ENCODE data around the gene PSMG1.
"Not testable (repeated sequence)": the region's sequence is repeated elsewhere in the genome, so short reads cannot be mapped to it uniquely, and the experiment has no call there.

PSMG1 gene

DNA sequence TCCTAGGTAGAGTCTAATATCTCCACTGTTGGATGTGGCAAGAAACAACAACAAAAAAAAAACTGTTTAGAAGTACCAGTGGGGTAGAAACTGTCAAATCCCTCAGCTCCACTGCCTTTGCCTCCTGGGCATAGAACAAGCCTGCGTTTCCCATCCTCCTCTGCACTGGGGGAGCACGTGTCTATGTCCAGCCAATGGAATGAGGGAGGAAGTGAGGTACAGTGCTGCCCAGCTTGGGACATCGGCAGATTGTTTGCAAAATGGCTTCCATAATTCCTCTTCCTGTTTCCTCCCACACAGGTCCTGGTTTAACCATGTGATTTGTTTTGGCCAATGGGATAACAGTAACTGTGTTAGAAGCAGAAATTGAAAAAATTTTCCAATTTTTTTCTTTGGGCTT lies 39.1 kb downstream of the PSMG1 start:
- in situ Hi-C loops (cut with HindIII; ENCODE audit: low pct_unique_long_range_greater_than_20kb, low sequenced_read_pairs): no loop called here
- TF ChIP-seq JUND (IDR thresholded peaks at IDR 0.05; ENCODE audit: low read depth): no peak
- DNase-seq (ENCODE audit: low read depth in 1 of 2, low spot score in 1 of 2): peak in 1 of 2 experiments; percentile 10

DNA sequence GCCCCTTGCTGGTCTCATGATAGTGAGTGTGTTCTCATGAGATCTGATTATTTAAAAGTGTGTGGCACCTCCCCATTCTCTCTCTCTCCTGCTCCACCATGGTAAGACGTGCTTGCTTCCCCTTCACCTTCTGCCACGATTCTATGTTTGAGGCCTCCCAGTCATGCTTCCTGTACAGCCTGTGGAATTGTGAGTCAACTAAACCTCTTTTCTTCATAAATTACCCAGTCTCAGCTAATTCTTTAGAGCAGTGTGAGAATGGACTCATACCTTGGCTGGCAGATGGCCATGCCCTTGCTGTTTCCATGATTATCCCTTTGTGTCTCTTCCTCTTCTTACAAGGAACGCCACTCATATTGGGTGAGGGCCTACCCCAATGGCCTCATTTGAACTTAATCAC lies 40.3 kb downstream of the PSMG1 start:
- in situ Hi-C loops (cut with HindIII; ENCODE audit: low pct_unique_long_range_greater_than_20kb, low sequenced_read_pairs): no loop called here
- TF ChIP-seq JUND (IDR thresholded peaks at IDR 0.05; ENCODE audit: low read depth): no peak
- DNase-seq (ENCODE audit: low read depth in 1 of 2, low spot score in 1 of 2): no peak

DNA sequence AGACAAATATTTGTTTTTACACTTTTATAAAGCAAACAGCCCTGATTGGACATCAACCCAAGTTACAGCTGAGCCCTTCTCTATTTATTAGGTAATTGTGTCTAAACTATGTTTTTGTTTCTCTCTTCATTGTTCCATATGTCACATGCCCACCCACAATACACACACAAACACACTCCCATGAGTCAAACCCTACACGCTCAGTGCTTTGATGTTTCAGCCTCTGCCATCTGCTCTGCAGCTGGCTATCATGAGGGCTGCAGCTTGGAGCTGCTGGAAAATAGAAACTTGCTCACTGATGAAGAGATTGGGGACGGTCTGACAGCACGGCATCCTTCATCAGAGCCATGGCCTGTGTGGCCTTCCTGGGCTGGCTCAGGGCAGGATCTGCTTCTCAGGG lies 41.7 kb downstream of the PSMG1 start:
- in situ Hi-C loops (cut with HindIII; ENCODE audit: low pct_unique_long_range_greater_than_20kb, low sequenced_read_pairs): no loop called here
- no peak for TF ChIP-seq JUND (IDR thresholded peaks at IDR 0.05; ENCODE audit: low read depth)
- no peak for DNase-seq (ENCODE audit: low read depth in 1 of 2, low spot score in 1 of 2)

DNA sequence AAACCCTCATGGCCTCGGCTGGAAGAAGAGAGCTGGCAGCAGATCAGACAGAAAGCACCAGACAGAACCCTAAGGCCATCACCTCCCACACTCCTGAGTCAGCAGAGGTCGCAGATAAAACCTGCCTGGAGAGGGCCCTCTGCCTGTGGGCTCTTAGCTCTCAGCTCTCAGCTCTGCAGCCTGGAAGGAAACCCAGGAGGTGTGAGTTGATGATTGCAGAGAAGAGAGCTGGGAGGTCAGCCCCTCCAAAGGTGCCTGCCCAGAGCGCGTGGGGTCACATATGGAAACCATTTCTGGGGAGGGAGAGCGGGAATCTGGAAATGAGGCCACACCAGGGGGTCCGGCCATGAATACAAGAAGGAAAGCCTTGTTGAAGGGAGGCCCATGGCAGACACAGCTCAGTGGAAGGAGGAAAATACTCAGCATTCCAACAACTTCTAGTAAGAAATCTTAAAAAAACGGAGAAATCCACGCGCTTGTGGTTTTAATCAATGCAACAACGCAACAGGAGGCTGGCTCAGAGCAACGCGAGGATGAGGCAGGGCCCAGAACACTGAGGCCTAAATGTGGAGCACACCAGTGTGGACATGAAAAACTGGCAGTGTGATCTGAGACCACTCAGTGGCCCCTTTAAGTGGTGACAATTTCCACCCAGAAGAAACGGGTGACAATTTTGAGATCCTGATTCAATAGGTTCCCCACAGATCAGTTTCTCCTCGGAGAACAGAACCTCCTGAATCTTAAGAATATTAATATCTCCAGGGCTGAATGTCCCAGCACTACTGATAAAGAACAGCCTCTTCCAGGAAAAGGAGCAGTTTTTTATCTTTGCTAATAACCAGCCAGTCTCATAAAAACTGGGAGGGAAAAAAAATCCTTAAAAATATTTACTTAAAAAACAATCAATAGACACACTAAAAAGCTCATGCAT lies 45.7 kb downstream of the PSMG1 start:
- no peak for DNase-seq (ENCODE audit: low read depth in 1 of 2, low spot score in 1 of 2)
- in situ Hi-C loops (cut with HindIII; ENCODE audit: low pct_unique_long_range_greater_than_20kb, low sequenced_read_pairs): no loop called here
- TF ChIP-seq JUND (IDR thresholded peaks at IDR 0.05; ENCODE audit: low read depth): no peak

DNA sequence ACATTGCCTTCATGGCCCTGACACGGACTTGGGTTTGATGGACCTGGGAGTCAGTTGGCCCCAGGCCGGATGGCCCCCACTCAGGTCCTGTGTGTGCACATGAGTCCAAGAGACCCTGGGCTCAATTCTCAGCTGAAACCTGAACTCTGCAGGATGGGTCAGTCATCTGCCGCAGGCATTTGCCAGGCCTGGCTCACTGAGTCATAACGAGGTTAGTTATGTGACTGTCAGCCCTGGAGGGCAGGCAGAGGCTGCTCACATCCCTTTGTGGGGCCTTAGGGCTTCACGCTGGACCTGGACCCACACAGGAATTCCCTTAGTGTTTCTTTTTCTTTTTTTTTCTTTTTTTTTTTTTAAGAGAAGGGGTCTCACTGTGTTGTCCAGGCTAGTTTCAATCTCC lies 46.5 kb downstream of the PSMG1 start:
- no peak for TF ChIP-seq JUND (IDR thresholded peaks at IDR 0.05; ENCODE audit: low read depth)
- in situ Hi-C loops (cut with HindIII; ENCODE audit: low pct_unique_long_range_greater_than_20kb, low sequenced_read_pairs): no loop called here
- no peak for DNase-seq (ENCODE audit: low read depth in 1 of 2, low spot score in 1 of 2)

DNA sequence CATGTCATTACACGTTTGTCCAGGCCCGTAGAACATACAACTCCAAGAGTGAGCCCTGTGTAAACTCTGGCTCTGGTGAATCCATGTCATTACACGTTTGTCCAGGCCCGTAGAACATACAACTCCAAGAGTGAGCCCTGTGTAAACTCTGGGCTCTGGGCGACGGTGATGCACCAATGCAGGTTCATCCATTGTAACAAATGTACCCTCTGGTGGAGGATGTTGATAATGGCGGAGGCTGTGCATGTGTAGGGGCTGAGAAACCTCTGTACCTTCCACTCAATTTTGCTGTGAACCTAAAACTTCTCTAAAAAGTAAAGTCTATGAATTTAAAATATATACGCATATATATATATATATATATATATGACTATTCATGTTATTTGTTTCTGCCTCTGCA lies 47.1 kb downstream of the PSMG1 start:
- in situ Hi-C loops (cut with HindIII; ENCODE audit: low pct_unique_long_range_greater_than_20kb, low sequenced_read_pairs): not testable (repeated sequence)
- peak in 1 of 2 experiments; percentile 44 for DNase-seq (ENCODE audit: low read depth in 1 of 2, low spot score in 1 of 2)

DNA sequence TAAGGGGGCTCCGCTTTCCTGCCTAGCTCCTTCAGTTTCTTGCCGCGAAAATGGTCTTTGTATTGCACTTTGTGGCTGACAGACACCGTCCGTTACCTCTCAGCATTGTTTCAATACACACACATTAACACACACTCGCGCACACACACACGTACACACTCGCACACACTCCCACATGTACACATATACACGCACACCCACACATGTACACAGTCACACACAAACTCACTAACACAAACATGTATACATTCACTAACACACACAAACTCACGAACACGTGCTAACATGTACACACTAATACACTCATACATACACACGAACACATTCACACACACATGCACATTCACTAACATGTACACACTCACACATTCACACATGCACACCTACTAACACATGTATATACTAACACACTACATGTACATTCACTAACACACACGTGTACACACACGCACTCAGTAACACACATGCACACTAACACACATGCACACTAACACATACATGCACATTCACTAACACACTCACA lies 48.9 kb downstream of the PSMG1 start:
- TF ChIP-seq JUND (IDR thresholded peaks at IDR 0.05; ENCODE audit: low read depth): no peak
- in situ Hi-C loops (cut with HindIII; ENCODE audit: low pct_unique_long_range_greater_than_20kb, low sequenced_read_pairs): no loop called here

DNA sequence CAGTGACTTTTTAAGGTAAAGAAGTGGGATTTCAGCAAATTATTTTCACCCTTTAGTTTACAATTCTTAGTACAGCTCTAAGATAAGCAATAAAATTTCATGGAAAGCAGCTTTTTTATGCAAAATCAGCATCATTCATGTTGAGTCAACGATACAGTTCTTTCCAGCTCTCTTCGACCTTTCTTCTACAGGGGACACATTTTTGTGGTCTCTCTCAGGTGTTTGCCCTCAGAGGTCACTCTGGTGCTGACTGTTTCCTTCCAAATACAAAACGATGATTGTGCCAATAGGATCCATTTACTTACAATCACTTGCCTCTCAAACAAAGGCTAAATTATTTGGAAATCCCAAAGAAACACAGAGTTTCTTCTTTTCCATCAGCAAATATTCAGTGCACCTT lies 51.0 kb downstream of the PSMG1 start:
- in situ Hi-C loops (cut with HindIII; ENCODE audit: low pct_unique_long_range_greater_than_20kb, low sequenced_read_pairs): no loop called here
- no peak for TF ChIP-seq JUND (IDR thresholded peaks at IDR 0.05; ENCODE audit: low read depth)
- no peak for DNase-seq (ENCODE audit: low read depth in 1 of 2, low spot score in 1 of 2)

More for the DNA sequence above, 48.9 kb downstream of the PSMG1 start:
- no peak for DNase-seq (ENCODE audit: low read depth in 1 of 2, low spot score in 1 of 2)

DNA sequence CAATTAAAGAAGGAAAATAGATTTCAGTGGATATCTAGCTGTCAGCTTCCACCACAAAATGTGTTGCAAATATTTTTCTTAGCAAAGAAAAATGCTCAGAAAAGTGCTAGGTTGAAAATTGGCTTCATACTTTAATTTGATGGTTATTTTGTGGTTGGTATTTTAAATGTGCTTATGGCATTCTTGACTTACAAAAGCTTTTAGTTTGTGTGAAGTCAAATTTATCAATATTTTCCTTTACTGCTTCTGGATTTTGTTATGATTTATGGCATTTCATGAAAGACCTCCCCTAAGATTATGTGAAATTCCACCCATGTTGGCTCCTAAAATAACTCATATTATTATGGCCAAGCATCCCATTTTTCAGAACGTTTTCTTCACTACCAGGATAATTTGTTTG lies 51.5 kb downstream of the PSMG1 start:
- DNase-seq (ENCODE audit: low read depth in 1 of 2, low spot score in 1 of 2): no peak
- in situ Hi-C loops (cut with HindIII; ENCODE audit: low pct_unique_long_range_greater_than_20kb, low sequenced_read_pairs): no loop called here
- TF ChIP-seq JUND (IDR thresholded peaks at IDR 0.05; ENCODE audit: low read depth): no peak

DNA sequence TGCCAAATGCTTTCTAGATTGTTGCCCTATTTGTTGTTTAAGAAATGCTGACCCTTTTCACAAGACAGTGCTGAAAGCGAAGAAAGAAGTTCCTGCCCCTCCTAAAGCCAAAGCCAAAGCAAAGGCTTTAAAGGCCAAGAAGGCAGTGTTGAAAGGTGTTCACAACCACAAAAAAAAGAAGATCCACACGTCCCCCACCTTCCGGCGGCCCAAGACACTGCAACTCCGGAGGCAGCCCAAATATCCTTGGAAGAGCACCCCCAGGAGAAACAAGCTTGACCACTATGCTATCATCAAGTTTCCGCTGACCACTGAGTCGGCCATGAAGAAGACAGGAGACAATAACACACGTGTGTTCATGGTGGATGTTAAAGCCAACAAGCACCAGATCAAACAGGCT lies 55.7 kb downstream of the PSMG1 start:
- peak in 1 of 2 experiments; percentile 37 for DNase-seq (ENCODE audit: low read depth in 1 of 2, low spot score in 1 of 2)
- TF ChIP-seq JUND (IDR thresholded peaks at IDR 0.05; ENCODE audit: low read depth): no peak
- in situ Hi-C loops (cut with HindIII; ENCODE audit: low pct_unique_long_range_greater_than_20kb, low sequenced_read_pairs): no loop called here

DNA sequence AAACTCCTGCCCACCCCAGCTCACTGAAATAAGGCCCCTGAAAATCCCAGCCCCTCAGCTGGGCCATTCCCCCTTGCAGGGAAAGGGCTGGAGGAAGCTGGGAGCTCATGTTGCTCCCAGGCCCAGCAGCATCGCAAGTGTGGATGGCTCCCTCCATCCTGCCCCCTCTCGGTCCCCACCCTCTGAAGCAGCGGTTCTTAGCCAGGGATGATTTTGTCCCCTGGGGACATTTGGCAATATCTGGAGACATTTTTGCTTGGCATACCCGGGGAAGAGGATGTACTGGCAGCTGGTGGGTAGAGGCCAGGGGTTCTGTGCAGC lies 56.8 kb downstream of the PSMG1 start:
- TF ChIP-seq JUND (IDR thresholded peaks at IDR 0.05; ENCODE audit: low read depth): no peak
- in situ Hi-C loops (cut with HindIII; ENCODE audit: low pct_unique_long_range_greater_than_20kb, low sequenced_read_pairs): no loop called here
- DNase-seq (ENCODE audit: low read depth in 1 of 2, low spot score in 1 of 2): no peak

DNA sequence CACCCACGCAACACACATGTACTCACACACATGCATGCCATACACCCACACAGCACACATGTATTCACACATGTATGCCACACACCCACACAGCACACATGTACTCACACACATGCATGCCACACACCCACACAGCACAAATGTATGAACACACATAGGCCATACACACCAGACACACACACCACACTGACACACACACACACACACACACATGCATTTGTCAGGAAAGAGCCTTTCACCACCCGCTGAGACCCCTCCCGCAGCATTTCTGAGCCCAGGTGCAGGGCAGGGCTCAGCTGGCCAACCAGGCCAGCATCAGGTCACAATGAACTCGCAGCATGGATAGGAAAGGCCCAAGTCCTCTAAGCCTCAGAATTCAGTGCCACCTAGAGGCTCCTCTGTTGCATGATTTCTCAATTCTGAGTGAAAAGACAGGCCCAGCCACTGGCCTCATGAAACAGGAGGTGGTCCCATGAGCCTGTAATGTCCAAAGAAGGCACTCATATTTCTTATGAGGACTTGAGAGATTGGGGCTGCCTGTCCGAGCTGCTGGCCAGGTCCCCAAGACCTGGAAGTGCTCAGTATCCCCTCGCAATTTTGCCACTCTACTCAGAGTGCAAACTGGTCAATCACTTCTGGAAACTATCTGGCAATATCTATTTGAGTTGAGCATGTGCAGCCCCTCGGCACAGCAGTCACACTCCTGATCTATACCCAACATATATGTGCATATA lies 57.3 kb downstream of the PSMG1 start:
- peak; percentile 51 to 77 for DNase-seq (ENCODE audit: low read depth in 1 of 2, low spot score in 1 of 2)
- TF ChIP-seq JUND (IDR thresholded peaks at IDR 0.05; ENCODE audit: low read depth): no peak
- in situ Hi-C loops (cut with HindIII; ENCODE audit: low pct_unique_long_range_greater_than_20kb, low sequenced_read_pairs): no loop called here
